Mesothelial cell of epicardium (in vitro differentiated cells): ENCODE results near the gene SLC37A3. TPM values are rescaled to one million over a fixed set of nuclear protein-coding genes. Genes with fewer than 3 reads are reported as not detected.
A peak's percentile ranks its signal among the peaks of the same experiment; 100 is the strongest.
"Not testable (repeated sequence)": the region's sequence is repeated elsewhere in the genome, so short reads cannot be mapped to it uniquely, and the experiment has no call there.

ENCODE experiments used
- DNase-seq, 2 experiments: peaks; one replicate each; pipeline ENCODE4 v3.0.0; 2021; ENCODE audit warnings: low spot score in 2 of 2; ENCODE audit not compliant: unreplicated experiment in 2 of 2
- H3K27ac Mint-ChIP-seq: 2 replicates; pipeline ENCODE4 v1.8.0; 2021; ENCODE audit warnings: mixed read lengths
- H3K27me3 Mint-ChIP-seq: 2 replicates; pipeline ENCODE4 v1.8.0; 2021; ENCODE audit warnings: low read depth, mixed read lengths
- H3K36me3 Mint-ChIP-seq: 2 replicates; pipeline ENCODE4 v1.8.0; 2021; ENCODE audit warnings: mixed read lengths
- H3K4me1 Mint-ChIP-seq: 2 replicates; pipeline ENCODE4 v1.8.0; 2021; ENCODE audit warnings: mixed read lengths
- H3K4me3 Mint-ChIP-seq: 2 replicates; pipeline ENCODE4 v1.8.0; 2021; ENCODE audit warnings: mild to moderate bottlenecking, moderate library complexity, mixed read lengths
- H3K9me3 Mint-ChIP-seq: 2 replicates; pipeline ENCODE4 v1.8.0; 2021; ENCODE audit warnings: mixed read lengths
- total RNA-seq: library from RNA; stranded (reverse); gene quantifications from 3 replicates; pipeline ENCODE4 v1.2.1, GENCODE V29; 2021
- TF ChIP-seq, protein P1 (sequence below): fragments of 200-600 bp; sonication (generic); IDR thresholded peaks from one replicate; pipeline ENCODE4 v1.5.0; 2021; ENCODE audit warnings: antibody characterized with exemption; ENCODE audit not compliant: unreplicated experiment

SLC37A3 gene
- total RNA-seq, 1 donor from 2014 or later = 116 TPM

DNA sequence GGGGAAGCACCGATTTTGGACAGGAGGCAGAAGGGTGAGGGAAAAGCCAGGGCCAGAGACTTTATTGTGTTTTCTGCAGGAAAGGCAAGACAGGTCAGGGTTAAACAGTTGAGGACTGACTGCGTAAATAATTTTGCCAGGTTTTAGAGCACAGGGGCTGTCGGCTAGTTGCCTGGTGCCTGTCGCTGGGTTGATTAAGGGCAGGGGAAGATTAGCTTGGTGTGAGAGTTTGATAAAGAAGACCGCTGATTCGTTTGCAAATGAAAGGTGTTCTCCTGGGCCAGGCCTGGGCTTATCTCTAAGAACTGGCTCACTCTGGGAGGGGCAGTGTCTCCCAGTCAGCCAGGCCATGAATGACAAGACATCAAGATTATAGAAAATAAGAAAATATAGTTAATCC is 75.6 kb downstream of the SLC37A3 start:
- no peak overlapping the region for H3K27ac Mint-ChIP-seq
- no peak for DNase-seq
- H3K4me1 Mint-ChIP-seq = peaks cover 6% of the 10 kb centered on the region
- no peaks in the 10 kb centered on the region for H3K27me3 Mint-ChIP-seq
- no peak overlapping the region for H3K4me3 Mint-ChIP-seq
- TF ChIP-seq, protein P1, sequence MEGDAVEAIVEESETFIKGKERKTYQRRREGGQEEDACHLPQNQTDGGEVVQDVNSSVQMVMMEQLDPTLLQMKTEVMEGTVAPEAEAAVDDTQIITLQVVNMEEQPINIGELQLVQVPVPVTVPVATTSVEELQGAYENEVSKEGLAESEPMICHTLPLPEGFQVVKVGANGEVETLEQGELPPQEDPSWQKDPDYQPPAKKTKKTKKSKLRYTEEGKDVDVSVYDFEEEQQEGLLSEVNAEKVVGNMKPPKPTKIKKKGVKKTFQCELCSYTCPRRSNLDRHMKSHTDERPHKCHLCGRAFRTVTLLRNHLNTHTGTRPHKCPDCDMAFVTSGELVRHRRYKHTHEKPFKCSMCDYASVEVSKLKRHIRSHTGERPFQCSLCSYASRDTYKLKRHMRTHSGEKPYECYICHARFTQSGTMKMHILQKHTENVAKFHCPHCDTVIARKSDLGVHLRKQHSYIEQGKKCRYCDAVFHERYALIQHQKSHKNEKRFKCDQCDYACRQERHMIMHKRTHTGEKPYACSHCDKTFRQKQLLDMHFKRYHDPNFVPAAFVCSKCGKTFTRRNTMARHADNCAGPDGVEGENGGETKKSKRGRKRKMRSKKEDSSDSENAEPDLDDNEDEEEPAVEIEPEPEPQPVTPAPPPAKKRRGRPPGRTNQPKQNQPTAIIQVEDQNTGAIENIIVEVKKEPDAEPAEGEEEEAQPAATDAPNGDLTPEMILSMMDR = no peak
- H3K36me3 Mint-ChIP-seq = peaks cover 18% of the 10 kb centered on the region
- no peaks in the 10 kb centered on the region for H3K9me3 Mint-ChIP-seq

DNA sequence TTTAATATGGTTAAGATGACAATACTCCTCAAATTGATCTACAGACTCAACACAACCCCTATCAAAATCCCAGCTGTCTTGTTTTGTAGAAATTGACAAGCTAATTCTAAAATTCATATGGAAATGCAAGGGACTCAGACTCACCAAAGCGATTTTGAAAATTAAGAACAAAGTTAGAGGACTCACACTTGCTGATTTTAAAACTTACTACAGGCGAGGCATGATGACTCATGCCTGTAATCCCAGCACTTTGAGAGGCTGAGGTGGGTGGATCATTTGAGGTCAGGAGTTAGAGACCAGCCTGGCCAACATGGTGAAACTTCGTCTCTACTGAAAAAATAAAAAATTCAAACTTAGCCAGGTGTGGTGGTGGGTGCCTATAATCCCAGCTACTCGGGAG is 78.3 kb downstream of the SLC37A3 start:
- not testable (repeated sequence) for DNase-seq, H3K27ac Mint-ChIP-seq, H3K27me3 Mint-ChIP-seq, H3K4me1 Mint-ChIP-seq, H3K4me3 Mint-ChIP-seq, H3K9me3 Mint-ChIP-seq
- H3K36me3 Mint-ChIP-seq = peaks cover 23% of the 10 kb centered on the region

DNA sequence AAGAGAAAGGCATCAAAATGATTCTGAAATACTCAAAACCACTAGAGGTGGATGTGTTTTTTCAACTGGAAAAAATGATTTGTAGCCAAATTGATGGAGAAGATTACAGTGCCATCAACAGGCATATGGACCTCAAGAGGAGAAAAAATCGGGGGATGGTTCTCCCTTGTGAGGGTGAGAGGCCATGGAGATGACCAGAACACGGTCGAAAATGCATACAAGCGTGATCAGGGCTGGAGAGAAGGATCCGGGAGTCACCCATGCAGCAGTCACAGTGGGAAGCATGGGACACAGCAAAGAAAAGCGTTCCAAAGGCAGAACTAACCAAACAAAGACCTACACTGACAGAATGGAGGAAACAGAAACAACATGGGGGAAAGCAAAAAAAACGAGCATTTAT is 80.3 kb downstream of the SLC37A3 start:
- no peak for DNase-seq
- Mint-ChIP-seq H3K36me3 (peaks cover 28% of the 10 kb centered on the region), H3K4me3 (no peak overlapping the region), H3K9me3 (peaks cover 2% of the 10 kb centered on the region), H3K27ac (no peak overlapping the region), H3K4me1 (peaks cover 10% of the 10 kb centered on the region), H3K27me3 (no peaks in the 10 kb centered on the region)
- TF ChIP-seq, protein P1 = no peak

DNA sequence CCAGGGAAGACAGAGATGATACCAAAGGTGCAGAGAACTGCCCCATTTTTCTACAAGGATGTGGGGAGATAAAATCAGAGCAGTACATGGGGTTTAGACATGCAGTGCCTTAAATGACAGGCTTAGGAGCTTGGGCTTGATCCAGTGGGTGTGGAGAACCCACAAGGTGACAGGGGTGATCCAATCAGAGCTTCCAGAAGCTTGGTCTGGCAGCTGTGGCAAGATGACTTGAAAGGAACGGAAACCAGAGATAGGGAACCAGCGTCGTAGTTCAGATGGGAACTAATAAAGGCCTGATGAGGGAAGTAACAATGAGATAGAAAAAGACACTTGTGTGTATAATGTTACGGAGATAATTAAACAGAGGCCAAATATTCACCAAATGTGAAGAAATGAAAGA is 80.7 kb downstream of the SLC37A3 start:
- no peak for DNase-seq
- Mint-ChIP-seq H3K4me3 (no peak overlapping the region), H3K27ac (no peak overlapping the region), H3K27me3 (no peaks in the 10 kb centered on the region), H3K4me1 (peaks cover 10% of the 10 kb centered on the region), H3K36me3 (peaks cover 32% of the 10 kb centered on the region), H3K9me3 (peaks cover 6% of the 10 kb centered on the region)
- TF ChIP-seq, protein P1 = no peak

DNA sequence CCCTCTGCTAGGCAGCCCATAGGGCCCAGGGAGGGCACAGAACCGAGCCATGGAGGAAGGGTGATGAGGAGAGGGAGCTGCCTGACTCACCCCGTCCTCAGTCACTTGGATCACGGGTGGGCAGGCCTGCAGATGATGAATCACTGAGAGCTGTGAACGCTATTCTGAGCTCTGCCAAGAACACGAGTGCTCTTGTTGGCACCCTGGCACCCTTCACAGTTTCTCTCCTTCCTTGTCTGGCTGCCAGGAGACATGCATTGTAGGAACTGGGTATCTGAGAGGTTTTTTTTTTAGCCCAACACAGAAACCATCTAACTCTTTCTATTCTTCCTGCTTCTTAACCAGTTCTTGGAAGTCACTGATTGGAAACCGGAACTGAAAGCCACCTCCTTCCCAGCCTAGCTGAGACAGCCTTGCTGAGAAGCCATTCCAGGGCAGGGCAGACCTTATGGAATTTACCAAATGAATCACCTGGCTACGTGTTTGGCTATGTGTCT is 82.1 kb downstream of the SLC37A3 start:
- peaks cover 42% of the 10 kb centered on the region for H3K36me3 Mint-ChIP-seq
- no peak for DNase-seq
- TF ChIP-seq, protein P1 = no peak
- no peaks in the 10 kb centered on the region for H3K27me3 Mint-ChIP-seq
- peaks cover 17% of the 10 kb centered on the region for H3K9me3 Mint-ChIP-seq
- H3K4me3 Mint-ChIP-seq = no peak overlapping the region
- peaks cover 10% of the 10 kb centered on the region for H3K4me1 Mint-ChIP-seq
- H3K27ac Mint-ChIP-seq = peak overlapping the region; percentile 40

DNA sequence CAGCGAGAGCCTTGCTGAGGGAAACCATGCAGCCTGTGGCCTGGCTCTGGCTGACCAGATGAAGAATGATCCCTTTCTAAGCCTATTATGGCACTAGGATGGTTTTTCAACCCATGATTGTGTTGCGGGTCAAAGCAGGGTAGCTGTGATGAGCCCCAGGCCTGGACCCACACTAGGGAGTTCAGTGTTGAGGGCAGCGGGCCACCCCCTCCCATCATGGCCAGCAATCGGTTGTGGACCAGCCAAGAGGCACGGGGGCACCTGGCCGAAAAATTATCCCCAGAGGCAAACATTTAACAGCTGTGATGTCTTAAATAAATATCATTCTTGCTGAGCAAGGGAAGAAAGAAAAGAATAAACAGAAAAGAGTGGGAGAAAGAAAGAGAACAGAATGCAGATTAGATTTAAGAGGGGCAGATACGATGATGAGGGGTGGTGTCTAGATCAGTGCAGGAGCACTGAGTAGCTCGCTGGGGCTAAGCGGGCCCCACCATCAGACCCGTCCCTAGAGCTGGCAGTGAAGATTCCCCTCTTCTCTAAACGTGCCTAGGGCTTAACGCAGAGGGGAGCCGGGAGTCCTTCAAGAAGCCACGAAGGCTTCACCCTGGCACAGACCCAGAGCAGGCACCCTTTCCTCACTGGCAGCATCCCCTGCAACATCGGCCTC is 82.7 kb downstream of the SLC37A3 start:
- Mint-ChIP-seq H3K4me1 (peaks cover 10% of the 10 kb centered on the region), H3K27me3 (no peaks in the 10 kb centered on the region), H3K4me3 (no peak overlapping the region), H3K36me3 (peaks cover 41% of the 10 kb centered on the region), H3K27ac (no peak overlapping the region), H3K9me3 (peaks cover 17% of the 10 kb centered on the region)
- no peak for DNase-seq
- TF ChIP-seq, protein P1 = no peak
